Posterior vena cava (tissue), 2 donors: ENCODE results near the gene ERVV-1. TPM values are rescaled to one million over a fixed set of nuclear protein-coding genes. Genes with fewer than 3 reads are reported as not detected.
A peak's percentile ranks its signal among the peaks of the same experiment; 100 is the strongest.
"Not testable (repeated sequence)": the region's sequence is repeated elsewhere in the genome, so short reads cannot be mapped to it uniquely, and the experiment has no call there.

ENCODE experiments used
- DNase-seq: peaks from one replicate; pipeline ENCODE4 v3.0.0-alpha.2; 2020; ENCODE audit warnings: low spot score
- intact Hi-C, 2 donors: fragments of 100-400 bp; cut with DNase I; formaldehyde crosslinking; loops; one replicate each; pipeline versions ENCODE4 v1.14.1 to v1.14.2; 2022 to 2023
- total RNA-seq, 2 donors: library from RNA; stranded (reverse); fragmentation: NEBNext Ultra II Directional; extraction: Animal tissue kit (Norgen Biotek cat#: 25700); gene quantifications; one replicate each; pipeline ENCODE4 v1.2.1, GENCODE V29; 2021
- donor health status: DM: yes; HTN: yes; CAD: no.
- donor health status: DM: yes; HTN: yes; CAD: no.

Gene ERVV-1
- total RNA-seq, 2 donors from 2014 or later = not detected

GRCh38 chr19:53015159-53015558 is 1.4 kb downstream of the ERVV-1 start:
- no peak for DNase-seq
- intact Hi-C loops = no loop called here

GRCh38 chr19:53015730-53016129 is 2.0 kb downstream of the ERVV-1 start:
- intact Hi-C loops = no loop called here

GRCh38 chr19:53019684-53020083 is 6.0 kb downstream of the ERVV-1 start:
- no peak for DNase-seq
- intact Hi-C loops = no loop called here

More at GRCh38 chr19:53015730-53016129, 2.0 kb downstream of the ERVV-1 start:
- no peak for DNase-seq

GRCh38 chr19:53028306-53028705 is 14.6 kb downstream of the ERVV-1 start:
- intact Hi-C loops, DNase-seq: not testable (repeated sequence)

- DNase-seq = no peak
- intact Hi-C loops = no loop called here
These were observed 20.3 kb downstream of the ERVV-1 start for GRCh38 chr19:53034054-53034453.

- DNase-seq = no peak
- intact Hi-C loops = no loop called here
These were observed 21.4 kb downstream of the ERVV-1 start for GRCh38 chr19:53034948-53035675.

GRCh38 chr19:53037101-53038097 is 23.7 kb downstream of the ERVV-1 start:
- intact Hi-C loops = no loop called here
- no peak for DNase-seq

GRCh38 chr19:53041366-53041765 is 27.6 kb downstream of the ERVV-1 start:
- DNase-seq = no peak
- intact Hi-C loops = no loop called here

- intact Hi-C loops = no loop called here
- DNase-seq = no peak
These were observed 31.8 kb downstream of the ERVV-1 start for GRCh38 chr19:53045536-53045935.

- intact Hi-C loops = no loop called here
- DNase-seq = no peak
These were observed 33.7 kb downstream of the ERVV-1 start for GRCh38 chr19:53047379-53047778.

- DNase-seq = no peak
- intact Hi-C loops = no loop called here
These were observed 41.4 kb downstream of the ERVV-1 start for GRCh38 chr19:53055117-53055516.

- intact Hi-C loops = no loop called here
- DNase-seq = peak; percentile 78
These were observed 44.3 kb downstream of the ERVV-1 start for GRCh38 chr19:53057904-53058580.

Other genes starting within 250 kb of the ERVV-1 start
- 1 to 10 TPM; 6.8 to 7.0 TPM for gene ZNF600, start 227.1 kb upstream of the ERVV-1 start, total RNA-seq
- 10 to 100 TPM; 11.4 to 12.4 TPM for gene ZNF28, start 192.3 kb upstream of the ERVV-1 start, total RNA-seq
- gene ZNF468, start 156.3 kb upstream of the ERVV-1 start, total RNA-seq = 10 to 100 TPM in 1 of 2 donors, 1 to 10 TPM in 1; 9.8 to 12.4 TPM
- 1 to 10 TPM; 7.5 to 8.2 TPM for gene ZNF320, start 116.3 kb upstream of the ERVV-1 start, total RNA-seq
- gene ZNF888, start 90.5 kb upstream of the ERVV-1 start, total RNA-seq = 1 to 10 TPM; 2.6 to 3.2 TPM
- gene ZNF816, start 51.0 kb upstream of the ERVV-1 start, total RNA-seq = 1 to 10 TPM; 6.4 to 9.7 TPM
- gene ERVV-2, start 30.8 kb downstream of the ERVV-1 start, total RNA-seq = not detected
- 10 to 100 TPM; 23.1 to 26.2 TPM for gene ZNF160, start 89.5 kb downstream of the ERVV-1 start, total RNA-seq
- gene ZNF415, start 119.0 kb downstream of the ERVV-1 start, total RNA-seq = 10 to 100 TPM in 1 of 2 donors, 1 to 10 TPM in 1; 9.1 to 11.8 TPM
- 10 to 100 TPM; 11.5 to 14.1 TPM for gene ZNF347, start 145.1 kb downstream of the ERVV-1 start, total RNA-seq
- 1 to 10 TPM; 3.5 to 5.4 TPM for gene ZNF665, start 179.4 kb downstream of the ERVV-1 start, total RNA-seq
- gene ZNF677, start 241.0 kb downstream of the ERVV-1 start, total RNA-seq = 10 to 100 TPM; 18.6 to 19.0 TPM
- gene VN1R2, start 244.4 kb downstream of the ERVV-1 start, total RNA-seq = not detected